ENCODE measurements around the gene LRRC4C.
A peak's percentile ranks its signal among the peaks of the same experiment; 100 is the strongest.

Gene LRRC4C

DNA sequence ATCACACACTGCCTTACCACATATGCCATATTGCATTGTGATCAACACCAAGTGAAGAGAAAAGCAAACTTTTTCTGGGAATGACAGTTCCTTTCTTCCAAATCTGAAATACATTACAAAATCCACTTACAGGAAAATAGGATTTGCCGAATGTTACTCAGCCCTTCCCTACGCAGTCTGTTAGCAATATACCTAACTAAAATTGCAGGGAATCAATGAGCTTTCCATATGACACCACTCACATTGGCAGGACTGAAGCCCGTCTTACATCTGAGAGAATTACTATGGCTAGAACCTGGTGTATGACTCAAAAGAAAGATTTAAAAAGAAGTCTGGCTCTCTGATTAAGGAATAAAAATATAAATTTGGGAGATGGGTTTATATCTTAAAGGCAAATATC is 136.0 kb downstream of the LRRC4C start:
- no peak for DNase-seq (ENCODE audit: low read depth)

DNA sequence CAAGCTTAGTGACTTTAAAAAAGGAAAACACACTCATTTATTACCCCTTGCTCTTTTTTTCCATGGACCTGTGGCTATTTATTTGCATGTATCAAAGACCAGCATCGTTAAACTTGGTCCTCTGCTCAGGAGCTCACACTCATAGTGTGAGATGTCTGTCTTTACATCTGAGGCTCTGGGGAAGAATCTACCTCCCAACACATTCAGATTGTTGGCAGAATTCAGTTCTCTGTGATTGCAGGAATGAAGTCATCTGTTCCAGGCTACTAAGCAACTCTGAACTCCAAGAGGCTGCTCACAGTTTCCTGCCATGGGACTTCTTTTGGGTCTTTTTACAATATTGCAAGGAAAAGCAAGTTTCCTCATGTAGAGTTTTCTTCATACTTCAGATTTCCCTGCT is 138.8 kb downstream of the LRRC4C start:
- no peak for DNase-seq (ENCODE audit: low read depth)

DNA sequence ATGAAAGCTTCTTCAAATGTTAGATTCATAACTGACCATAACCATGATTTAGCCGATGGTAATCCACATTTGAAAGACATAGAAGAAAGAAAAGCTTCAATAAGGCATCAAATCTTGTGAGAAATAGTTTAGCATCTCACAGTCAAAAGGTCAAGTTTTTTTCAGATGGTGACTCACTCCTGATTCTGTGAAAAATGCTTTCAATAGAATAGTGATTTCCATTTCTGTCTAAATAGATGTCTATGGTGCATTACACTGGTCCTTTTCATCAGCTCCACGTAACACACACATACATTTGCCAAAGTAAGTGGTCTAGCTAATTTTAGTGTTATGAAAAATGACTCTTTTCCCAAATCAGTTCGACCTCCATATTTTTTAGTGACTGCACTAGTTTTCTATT is 139.2 kb downstream of the LRRC4C start:
- no peak for DNase-seq (ENCODE audit: low read depth)

DNA sequence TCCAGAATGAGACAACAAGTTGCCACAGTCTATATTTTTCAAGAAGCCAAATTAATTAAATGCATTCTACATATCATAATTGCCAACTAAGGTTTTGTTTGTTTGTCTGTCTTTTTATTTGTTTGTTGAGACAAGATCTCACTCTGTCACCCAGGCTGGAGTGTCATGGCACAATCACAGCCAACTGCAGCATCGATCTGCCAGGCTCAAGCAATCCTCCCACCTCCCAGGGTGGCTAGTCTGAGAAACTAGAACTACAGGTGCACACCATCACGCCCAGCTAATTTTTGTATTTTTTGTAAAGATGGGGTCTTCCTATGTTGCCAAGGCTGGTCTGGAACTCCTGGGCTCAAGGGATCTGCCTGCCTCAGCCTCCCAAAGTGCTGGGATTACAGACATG is 140.0 kb downstream of the LRRC4C start:
- no peak for DNase-seq (ENCODE audit: low read depth)

DNA sequence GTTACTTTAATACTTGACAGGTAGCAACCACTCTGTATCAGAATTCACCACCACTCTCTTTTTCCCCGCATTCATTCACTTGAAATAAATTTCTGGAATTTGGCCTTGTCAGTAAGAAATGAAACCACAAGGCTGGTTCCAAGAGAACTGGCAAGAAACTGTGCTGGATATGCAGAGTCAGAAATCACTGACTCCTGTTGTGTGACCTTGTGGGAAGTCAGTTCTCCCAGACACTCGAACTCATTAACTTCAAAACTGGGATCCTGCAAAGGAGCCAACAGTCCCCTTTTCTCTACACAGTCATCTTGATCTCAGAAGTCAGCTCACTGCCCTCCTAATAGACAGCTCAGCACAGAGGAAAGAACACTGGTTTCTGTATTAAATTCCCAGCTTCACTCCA is 142.7 kb downstream of the LRRC4C start:
- no peak for DNase-seq (ENCODE audit: low read depth)

DNA sequence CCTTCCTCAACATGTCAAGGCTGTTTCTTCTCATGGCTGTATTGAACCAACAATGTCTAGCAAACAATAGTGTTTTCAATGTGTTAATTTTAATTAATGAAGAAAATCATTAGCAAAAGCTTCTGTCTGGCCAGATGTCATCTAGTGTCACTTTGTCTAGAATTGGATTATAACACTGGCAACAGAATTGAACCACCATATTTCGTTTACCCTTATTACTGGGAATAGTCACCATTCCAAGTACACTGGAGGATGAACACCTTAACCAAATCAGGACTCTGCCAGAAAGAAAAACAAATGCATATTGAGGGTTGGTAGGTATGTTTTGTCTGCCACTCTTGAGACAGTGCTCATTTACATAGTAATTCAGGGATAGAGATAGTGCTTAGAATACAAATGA is 146.2 kb downstream of the LRRC4C start:
- DNase-seq (ENCODE audit: low read depth), result no peak

DNA sequence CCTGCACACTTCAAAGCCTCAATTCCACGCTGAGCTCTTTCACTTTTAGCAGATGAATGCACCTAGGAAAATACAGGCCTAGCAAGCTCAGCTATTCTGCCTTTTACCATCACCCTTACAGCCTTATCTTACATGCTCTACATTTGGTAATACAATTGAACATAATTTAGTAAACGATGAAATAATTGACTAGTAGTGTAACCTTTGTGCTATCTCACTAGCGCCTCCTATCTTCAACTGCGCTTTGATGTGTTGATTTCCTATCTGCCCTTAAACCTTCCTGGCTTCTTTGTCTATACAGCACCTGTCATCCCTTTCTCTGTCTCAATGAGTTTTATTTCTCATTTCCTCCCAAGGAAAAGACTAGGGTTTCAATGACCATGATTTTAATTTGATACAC is 149.7 kb downstream of the LRRC4C start:
- no peak for DNase-seq (ENCODE audit: low read depth)

DNA sequence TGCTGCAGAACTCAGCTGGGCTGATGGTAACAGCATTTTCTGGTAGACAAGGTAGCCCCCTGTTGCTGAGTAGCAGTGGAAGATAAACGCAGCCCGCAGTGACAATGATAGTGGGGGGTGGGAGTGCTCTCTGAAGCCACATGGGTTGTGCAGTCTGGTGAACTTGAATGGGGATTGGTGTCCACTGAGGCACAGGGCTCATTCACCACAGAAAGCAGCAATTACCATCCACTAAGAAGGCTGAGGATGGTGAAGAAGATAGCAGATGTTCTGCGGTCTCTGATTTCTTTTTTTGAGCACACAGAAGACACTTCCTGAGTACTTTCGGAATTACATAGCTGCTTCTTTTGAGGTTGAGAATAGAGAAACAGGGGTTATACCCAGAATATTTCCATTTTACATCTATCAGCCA is 150.3 kb downstream of the LRRC4C start:
- DNase-seq (ENCODE audit: low read depth), result no peak

DNA sequence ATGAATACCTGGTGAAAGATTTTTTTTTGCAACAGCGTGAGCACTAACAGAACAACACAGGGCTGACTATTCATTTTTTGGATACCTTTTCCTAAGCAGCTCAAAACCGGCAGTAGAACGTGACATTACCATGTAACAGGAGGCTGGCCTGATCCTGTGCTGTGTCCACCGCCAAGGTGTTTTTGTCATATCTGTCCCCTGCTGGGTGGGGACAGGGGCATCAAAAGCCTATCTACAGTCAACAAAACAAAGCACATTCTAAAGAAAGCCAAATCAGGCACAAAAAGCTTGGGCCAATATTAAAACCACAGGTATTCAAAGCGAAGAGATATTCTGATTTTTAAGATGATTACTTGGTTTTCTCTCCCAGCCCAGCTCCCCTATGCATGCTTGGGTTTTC is 151.2 kb downstream of the LRRC4C start:
- no peak for DNase-seq (ENCODE audit: low read depth)

DNA sequence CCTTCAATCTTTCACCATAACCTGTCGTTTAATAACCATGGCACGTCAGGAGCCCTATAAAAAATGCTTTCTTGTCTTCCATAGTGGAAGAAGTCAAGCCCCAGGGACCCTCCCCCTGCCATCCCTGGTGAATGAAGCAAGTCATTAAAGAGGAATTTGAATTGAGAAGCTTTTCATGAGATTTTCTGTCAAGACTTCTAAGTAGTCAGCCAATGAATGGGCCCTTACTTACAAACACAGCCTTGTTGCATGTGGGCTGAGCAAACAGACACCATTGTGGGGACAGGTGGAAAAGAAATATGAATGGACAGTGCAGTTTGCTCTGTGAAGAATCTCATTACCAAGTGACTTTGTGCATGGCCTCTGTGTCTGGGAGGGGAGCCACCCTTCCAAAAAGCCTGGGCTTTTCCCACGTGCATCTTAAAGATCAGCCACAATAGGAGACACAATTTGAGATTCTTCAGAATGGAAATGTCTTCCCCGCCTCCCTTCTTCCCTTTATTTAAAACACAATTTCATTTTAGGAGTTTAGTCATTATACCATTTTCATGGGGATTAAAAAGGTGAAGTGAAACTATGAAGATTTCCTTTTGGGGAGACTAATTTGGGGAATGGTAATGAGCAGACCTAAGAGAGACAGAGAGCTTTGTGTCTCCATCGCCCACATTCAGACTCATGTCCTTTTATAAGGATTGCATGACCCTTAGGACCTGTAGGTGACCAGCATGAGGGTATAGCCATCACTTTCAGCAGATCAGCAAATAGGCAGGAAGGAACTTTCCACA is 152.0 kb downstream of the LRRC4C start:
- no peak for DNase-seq (ENCODE audit: low read depth)

DNA sequence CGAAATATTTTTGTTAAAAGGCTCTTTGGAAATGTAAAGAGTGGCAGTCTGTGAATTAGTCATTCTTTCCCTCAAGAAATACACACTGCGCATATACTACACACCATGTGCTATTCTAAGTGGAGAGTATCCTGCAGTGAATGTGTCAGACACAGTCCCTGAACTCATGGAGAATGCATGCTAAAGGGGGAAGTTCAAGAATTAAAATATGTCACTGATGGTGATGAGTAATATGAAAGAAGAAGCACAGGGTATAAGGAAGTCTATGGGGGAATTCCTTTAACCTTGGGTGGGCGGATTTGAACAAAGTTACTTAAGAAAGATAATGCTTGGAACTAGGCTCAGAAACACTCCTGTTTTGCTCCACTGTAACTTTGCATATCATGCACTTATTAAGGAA is 153.0 kb downstream of the LRRC4C start:
- DNase-seq (ENCODE audit: low read depth), result no peak

DNA sequence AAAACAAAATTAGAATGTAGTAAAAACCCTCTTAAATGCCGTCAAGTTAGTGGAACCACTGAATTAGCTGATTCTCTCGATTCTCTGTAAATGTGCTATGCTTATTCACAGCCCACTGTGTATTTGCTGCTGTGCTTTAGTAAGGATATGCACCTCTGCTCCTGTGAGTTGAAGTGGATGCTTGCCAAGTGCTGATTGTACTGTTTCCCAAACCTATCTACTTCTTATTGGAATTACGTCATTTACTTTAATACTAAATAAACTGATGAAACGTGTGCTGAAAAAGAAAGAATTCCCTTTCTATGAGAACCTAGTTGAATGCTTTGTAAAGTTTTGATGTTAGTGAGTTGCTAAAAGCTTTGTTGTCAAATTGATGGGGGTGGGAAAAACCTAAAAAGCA is 158.4 kb downstream of the LRRC4C start:
- peak; percentile 0 for DNase-seq (ENCODE audit: low read depth)

DNA sequence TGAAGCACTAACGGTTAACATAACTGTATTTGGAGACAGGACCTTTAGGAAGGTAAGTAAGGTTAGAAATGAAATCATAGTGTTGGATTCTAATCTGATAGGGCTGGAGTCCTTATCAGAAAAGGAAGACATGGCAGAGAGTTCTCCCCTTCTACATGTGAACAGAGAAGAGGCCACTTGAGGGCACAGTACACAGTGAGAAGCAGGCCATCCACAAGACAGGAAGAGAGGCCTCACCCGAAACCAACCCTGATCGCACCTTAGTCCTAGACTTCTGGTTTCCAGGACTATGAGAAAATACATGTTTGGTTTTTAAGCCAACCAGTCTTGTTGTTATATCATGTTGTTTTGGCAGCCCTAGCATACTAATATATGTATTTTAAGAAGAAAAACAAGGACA is 170.0 kb downstream of the LRRC4C start:
- DNase-seq (ENCODE audit: low read depth), result no peak

DNA sequence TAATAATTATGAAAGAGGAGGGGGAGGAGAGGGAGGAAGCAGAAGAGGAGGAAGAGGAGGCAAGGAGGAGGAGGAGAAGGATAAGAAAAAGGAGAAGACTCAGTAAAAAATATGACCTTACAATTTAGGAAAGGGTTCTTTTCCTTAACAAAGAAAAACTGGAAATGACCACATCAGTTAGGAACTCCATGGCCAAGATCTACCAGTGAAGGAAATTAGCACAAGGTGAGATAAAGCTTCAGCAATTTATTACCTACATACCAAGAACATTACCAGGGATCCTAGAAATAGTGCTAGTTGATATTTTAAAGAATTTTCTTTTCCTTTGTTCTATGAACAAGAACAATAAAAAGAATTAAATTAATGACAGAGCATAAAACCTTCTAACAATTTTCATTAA is 172.7 kb downstream of the LRRC4C start:
- no peak for DNase-seq (ENCODE audit: low read depth)

DNA sequence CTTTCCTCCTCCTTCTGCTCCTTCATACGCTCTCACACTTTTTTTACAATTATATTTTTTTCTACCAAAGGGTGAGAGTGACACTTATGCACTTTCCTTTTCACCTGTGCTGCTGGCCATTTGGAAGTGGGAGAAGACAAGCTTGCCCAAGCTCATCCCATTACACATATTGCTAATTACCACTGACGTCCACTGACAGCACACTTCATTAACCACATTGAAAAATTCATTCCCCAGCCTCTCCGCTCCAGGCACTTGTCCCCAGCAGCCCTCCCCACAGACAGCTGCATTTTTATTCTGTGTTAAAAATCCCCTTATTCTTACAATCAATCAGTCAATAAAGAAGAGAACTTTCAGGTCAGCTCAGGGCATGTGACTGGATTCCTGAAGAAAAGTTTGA is 175.1 kb downstream of the LRRC4C start:
- DNase-seq (ENCODE audit: low read depth), result no peak

DNA sequence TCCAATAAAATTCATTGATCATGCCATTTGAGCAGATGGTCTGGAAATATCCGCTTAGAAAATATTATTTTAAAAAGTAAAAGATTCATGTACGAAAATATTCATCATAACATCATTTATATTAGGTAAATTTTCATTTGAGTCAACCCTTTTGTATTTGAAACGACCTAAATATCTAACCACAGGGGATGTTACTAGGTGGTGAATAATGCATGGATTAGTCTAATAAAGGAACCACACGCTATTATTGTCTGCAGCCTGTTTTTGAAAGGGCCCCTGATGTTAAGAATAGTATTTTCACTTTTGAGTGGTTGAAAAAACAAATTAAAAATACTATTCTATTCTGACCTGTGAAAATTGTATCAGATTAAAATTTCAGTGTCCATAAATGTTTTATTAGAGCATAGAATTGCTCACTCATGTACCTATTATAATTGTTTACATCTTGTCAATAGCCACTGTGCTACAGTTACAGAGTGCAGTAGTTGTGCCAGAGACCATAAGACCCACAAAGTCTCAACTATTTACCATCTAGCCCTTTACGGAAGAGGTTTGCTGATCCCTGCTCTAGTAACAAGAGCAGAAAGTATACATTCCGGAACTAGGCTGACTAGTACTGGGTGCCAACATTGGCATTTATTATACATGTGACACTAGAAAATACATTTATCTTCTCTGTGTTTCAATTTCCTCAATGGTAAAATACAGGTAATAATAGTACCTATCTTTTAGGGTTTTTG is 176.1 kb downstream of the LRRC4C start:
- DNase-seq (ENCODE audit: low read depth), result no peak

DNA sequence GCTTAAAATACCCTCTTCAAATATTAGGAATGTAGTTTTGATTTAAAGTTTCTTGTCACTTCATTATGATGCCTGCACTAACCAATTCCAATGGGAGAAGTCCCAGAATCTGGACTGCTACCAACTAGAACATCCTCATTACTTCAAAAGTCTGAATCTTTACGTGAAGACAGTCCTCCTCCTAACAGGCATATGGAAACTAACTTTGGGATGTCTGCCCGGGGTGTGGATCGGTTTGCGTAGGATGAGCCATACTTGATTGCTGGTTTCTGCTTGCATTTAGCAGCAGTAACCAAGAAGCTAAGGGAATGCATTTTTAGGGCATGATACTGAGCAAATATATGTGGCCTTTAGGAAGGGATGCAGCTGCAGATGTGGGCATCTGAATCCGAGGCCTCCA is 177.1 kb downstream of the LRRC4C start:
- no peak for DNase-seq (ENCODE audit: low read depth)

DNA sequence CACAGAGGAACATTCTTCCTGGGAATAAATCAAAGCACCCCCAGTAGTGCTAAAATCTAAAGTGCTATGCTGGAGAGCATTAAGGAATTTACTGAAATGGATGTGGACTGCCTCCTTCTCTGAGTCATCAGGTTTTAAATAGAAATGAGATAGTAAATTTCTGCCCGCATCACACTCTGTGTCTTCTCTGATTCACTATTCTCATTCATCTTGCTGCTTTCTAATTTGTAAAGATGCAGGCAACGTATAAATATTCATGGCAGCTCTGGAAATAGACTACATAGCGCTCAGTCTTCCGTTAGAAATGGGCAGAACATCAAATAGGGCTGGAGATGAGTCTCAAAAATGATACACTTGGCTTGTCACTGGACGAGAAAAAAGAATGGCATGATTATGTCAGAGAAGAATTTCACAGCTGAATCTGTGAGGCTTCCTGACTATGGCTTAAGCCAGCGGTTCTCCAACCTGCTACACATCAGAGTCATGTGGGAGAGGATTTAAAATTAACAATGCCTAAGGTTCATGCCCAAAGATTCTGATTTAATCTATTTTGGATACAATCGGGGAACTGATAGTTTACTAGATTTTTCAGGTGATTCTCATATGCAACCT is 178.2 kb downstream of the LRRC4C start:
- no peak for DNase-seq (ENCODE audit: low read depth)

DNA sequence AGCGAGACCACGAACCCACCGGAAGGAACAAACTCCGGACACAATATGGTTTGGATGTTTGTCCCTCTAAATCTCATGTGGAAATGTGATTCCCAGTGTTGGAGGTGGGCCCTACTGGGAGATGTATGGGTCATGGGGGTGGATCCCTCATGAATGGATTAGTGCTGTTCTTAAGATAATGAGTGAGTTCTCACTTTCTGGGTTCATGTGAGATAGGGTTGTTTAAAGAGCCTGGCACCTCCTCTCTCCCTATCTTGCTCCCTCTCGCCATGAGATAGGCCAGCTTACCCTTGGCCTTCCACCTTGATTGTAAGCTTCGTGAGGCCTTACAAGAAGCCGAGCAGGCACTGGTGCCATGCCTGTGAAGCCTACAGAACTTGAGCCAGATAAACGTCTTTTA is 184.6 kb downstream of the LRRC4C start:
- no peak for DNase-seq (ENCODE audit: low read depth)

DNA sequence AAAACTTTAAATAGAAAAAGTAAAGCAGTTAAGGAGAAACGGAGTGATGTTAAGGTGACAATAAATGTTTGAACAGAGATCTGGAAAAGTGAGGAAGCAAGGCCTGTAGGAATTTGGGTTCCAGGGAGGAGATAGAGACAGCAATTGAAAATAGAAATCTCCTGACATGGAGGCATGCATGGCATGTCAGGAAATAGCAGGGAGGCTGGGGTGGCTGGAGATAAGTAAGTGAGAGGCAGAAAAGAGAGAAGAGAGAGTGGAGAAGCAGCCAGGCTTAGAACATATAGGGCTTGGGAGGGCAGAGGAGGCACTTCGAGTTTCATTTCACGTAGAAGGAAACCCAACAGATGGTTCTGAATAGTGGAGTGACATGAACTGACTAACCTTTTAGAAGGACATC is 185.5 kb downstream of the LRRC4C start:
- DNase-seq (ENCODE audit: low read depth), result no peak

DNA sequence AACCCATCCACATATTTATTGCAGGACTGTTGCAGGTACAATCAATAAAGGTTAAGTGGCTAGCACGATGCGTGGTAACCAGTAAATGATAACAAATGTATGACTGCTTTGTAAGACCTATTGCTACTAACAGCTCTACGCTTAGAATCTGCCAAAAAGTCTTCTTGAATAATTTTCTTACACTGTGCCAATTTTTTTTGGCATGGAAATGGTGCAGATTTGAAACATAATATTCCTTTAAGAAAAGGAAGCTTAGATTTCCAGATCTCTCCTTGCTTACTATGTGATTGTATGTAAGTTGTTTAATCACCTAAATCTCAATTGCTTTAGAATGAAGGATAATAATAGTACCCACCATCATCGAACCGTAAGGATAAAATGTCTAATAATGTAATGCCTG is 192.0 kb downstream of the LRRC4C start:
- no peak for DNase-seq (ENCODE audit: low read depth)

DNA sequence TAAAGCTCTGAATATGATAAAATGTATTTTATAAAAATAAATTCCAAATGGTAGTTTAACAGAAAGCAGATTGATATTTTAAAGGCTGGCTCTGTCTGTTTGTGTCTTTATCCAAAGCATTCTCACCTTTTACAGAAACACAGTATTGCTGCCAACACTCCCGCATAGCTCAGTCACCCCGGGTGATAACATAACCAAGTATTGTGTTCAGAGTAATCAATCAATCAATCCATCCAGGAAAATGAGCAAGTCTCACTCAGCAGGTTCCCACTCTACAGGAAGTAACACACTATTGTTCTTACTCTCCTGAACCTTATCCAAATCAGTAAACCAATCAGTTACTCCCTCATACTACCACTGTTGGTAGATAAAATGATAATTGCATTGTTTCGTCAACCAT is 203.4 kb downstream of the LRRC4C start:
- no peak for DNase-seq (ENCODE audit: low read depth)

DNA sequence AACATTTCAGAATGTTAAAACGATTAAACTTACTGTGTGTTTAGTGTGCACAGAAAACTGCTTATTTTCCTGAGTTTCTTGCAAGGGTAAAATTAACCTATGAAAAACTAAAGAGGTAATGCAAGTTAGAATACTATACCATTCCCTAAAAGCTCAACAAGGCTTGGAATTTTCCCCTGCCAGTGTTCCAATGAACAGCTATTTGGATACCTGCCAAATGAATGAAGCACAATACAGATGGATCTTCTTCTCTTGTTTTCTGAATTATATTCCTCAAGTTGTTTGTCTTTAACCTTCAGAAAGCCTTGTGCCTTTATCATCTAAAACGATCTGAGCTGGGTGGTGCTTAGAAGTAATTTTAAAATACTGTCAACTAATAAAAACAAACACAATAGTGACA is 204.5 kb downstream of the LRRC4C start:
- no peak for DNase-seq (ENCODE audit: low read depth)
